ENCODE results near the gene ULBP3.
"Not testable (repeated sequence)": the region's sequence is repeated elsewhere in the genome, so short reads cannot be mapped to it uniquely, and the experiment has no call there.

Gene ULBP3

GRCh38 chr6:150014623-150015280 lies 54.2 kb downstream of the ULBP3 start:
- DNase-seq, result not testable (repeated sequence)

DNA sequence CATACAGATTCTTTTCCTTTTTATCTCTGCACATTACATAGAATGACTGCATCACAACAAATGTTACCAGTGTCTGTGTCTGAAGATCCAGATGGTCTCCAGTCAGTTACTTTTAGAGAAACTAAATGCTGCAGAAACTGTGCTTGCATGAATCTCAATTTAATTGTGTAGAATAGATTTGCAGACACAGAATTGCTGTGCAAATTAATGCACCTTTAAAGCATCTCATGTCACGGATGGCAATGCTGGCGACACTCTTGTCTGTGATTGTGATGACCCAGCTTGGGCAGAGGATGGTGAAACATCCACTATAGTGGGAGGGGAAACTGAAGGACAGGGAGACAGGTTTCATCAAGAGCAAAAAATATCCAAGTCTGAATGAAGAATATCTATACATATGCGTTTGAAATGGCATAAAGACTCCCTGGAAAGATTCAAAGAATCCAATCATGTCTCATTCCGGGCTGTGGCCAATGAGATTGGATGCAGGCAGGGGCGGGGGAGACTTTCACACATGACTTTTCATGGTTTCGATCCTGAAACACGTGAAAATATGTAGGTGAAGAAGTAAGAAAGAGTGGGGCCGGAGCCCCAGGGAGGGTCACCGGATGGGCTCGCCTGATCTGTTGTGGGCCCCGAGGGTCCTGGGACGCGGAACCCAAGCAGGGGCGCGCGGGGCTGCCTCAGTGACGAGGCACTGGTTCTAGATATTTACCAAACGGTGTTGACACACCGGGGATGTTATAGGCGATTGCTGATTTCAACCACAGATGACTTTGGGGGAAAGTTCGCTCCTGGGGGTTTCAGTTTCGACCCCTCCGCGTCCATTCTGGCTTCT lies 54.9 kb downstream of the ULBP3 start:
- not testable (repeated sequence) for DNase-seq

- not testable (repeated sequence) for DNase-seq
These were observed 55.8 kb downstream of the ULBP3 start for GRCh38 chr6:150012846-150013784.

All from CD4-positive, alpha-beta T cell treated with Interleukin-4 for 1 hour (primary cell).